Activated gamma-delta T cell treated with Interleukin-2 at 50 U/mL for 16 hours (primary cell): ENCODE results near the gene HMGCL.
"Not testable (repeated sequence)": the region's sequence is repeated elsewhere in the genome, so short reads cannot be mapped to it uniquely, and the experiment has no call there.

Experiments
- DNase-seq: peaks from one replicate; pipeline ENCODE4 v3.0.0-alpha.2; 2020

The HMGCL gene

GRCh38 chr1:23797478-23798448 lies 27.5 kb downstream of the HMGCL start:
- DNase-seq, result no peak

DNA sequence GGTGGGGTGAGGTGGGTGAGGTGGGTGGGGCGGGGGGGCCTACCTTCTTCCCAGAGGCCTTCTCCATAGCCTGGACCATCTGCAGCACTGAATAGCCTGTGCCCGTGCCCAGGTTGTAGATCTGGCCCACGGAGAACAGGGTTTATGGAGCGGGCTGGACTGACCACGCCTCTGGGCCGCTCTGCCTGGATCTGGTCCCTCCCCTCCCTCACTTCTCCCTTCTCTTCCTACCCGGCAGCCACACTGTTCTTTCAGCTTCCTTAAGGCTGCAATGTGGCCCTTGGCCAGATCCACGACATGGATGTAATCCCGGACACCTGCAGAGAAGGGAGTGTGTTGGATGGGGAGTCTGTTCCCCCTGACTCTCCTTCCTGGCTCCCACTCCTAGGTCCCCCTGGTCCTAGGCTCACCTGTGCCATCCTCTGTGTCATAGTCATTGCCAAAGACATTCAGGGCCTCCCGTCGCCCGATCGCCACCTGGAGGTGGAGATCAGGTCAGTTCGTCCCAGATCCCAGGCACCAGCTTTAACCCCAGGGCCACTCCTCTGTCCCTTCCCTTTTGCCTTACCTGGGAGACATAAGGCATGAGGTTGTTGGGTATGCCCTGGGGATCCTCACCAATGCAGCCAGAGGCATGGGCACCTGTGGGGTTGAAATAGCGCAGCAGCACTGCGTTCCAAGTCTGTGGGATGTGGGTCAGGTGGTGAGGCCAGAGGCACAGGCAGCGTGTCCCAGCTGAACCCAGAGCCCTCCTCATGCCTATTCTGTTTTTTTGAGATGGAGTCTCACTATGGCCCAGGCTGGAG lies 28.6 kb downstream of the HMGCL start:
- no peak for DNase-seq

GRCh38 chr1:23795676-23796465 lies 29.4 kb downstream of the HMGCL start:
- no peak for DNase-seq

DNA sequence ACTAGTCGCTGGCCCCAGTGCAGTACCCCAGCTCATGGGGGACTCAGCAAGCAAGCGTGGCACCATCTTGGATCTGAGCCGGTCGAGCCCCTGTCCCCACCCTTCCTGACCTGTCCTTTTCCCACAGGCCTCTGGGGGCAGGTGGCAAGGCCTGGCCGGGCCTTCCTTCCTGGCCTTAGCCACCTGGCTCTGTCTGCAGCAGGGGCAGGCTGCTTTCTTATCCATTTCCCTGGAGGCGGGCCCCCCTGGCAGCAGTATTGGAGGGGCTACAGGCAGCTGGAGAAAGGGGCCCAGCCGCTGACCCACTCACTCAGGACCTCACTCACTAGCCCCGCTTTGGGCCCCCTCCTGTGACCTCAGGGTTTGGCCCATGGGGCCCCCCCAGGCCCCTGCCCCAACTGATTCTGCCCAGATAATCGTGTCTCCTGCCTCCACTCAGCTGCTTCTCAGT lies 30.5 kb downstream of the HMGCL start:
- DNase-seq, result not testable (repeated sequence)

GRCh38 chr1:23793861-23794731 lies 31.1 kb downstream of the HMGCL start:
- DNase-seq, result no peak

GRCh38 chr1:23793018-23793781 lies 32.0 kb downstream of the HMGCL start:
- DNase-seq, result peak; percentile 22

DNA sequence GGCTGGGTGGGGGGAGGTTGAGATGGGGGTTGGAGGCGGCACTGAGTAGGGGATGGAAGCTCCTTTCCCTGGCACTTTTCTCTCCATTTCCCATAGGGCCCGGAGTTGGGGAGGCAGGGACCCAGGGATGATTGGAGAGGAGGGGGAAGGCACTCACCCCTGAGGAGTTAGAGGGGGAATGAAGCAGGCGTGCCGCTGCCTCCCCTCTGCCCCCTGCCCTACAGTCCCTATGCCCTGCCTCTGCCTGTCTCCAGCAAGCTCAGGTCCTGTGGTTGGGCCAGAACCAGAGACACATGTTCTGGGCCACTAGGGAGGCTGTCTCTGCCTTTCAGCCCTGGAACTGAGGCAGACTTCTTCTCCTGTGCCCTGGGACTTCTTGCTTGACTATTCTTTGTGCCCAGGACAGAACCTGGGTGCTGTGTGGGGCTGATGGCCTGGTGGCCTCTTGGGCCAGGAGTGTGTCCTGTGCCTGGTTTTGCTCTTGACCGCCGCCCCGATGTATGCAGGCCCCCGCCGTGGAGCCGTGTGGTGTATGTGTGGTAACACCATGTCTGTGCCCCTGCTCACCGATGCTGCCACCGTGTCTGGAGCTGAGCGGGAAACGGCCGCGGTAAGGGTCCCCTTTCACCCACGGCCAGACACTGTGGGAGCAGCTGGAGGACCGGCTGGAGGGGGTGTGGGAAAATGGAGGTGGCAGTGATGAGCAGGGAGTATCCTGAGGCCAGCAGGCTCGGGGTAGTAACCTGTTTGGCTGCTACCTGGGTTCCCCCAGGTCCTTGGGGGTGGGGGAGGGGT lies 32.9 kb downstream of the HMGCL start:
- no peak for DNase-seq

- DNase-seq, result no peak
These were observed 33.6 kb downstream of the HMGCL start for GRCh38 chr1:23791516-23792047.

- DNase-seq, result peak; percentile 79
These were observed 34.3 kb downstream of the HMGCL start, which contains the start of gene LYPLA2 for GRCh38 chr1:23790696-23791515. TSS of gene LYPLA2 (plus strand) at chr1:23791145. CDS start at chr1:23792683, 1,538 bp downstream.

DNA sequence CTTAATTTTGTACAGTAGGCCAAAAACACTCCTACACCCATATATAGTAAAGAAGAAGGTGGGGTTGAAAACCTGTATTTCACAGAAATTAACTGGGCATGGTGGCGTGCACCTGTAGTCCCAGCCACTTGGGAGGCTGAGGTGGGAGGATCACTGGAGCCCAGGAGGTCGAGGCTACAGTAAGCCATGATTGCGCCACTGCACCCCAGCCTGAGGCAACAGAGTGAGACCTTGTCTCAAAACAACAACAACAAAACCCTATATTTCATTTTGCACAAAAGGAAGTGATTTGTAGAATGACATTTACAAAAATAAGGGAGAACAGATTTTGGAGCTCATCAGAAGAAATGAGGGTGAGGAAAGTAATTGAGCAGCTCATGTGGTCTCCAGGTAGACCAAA lies 36.5 kb downstream of the HMGCL start:
- no peak for DNase-seq

DNA sequence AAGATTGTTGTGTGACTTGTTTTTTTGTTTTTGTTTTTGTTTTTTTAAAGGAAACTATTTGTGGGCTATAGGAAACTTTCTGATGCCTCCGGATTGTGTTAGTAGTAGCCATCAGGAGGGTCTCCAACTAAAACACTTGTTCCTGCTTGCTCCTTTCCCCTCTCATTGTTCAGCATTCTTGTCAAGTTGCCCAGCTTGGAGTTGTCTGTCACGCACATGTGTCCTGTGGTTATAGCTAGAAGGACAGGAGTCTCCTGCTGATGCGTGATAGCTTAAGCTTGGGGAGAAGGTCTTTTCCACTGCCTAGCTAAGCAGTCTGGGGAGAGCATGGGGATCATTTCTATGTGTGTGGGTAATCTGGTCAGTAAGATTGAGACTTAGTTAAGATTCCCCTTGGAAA lies 37.5 kb downstream of the HMGCL start:
- no peak for DNase-seq

- DNase-seq, result no peak
These were observed 40.4 kb downstream of the HMGCL start for GRCh38 chr1:23784846-23785245.

DNA sequence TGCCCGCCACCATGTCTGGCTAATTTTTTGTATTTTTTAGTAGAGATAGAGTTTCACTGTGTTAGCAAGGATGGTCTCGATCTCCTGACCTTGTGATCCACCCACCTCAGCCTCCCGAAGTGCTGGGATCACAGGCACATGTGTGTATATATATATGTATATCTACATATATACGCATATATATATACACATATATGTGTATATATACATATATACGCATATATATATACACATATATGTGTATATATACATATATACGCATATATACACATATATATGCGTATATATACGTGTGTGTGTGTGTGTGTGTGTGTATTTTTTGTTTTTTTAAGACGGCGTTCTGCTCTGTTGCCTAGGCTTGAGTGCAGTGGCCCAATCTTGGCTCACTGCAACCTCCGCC lies 42.1 kb downstream of the HMGCL start:
- not testable (repeated sequence) for DNase-seq

GRCh38 chr1:23779826-23780371 lies 45.3 kb downstream of the HMGCL start:
- DNase-seq, result no peak

DNA sequence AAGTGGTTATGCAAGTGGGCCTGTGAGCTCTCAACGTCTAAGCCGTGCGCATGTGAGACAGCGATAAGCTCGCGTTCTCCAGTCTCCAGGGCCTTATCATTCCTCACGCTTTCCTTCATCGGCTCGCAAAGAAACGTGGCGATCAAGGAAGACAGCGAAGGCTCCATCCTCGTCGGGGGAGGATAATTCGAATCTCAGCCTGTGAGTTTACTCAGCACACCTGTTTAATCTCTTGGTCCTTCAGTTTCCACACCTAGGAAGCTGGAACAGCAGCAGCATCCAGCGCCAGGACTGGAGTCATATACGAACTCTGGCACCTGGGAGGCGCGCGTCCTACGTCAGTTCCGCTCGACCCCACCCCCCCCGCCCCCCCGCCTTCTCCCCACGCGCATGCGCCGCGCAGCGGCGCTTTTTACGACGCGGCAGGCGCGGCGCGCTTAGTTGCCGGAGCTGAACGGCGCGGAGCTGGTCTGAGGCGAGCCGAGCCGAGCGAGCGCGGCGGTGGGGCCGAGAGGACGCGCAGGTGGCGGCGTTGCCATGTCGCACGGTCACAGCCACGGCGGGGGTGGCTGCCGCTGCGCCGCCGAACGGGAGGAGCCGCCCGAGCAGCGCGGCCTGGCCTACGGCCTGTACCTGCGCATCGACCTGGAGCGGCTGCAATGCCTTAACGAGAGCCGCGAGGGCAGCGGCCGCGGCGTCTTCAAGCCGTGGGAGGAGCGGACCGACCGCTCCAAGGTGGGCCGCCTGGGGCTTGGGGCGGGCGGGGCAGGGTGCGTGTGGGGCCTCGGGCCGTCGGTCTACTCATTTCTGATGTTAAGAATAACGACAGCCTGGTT lies 47.0 kb downstream of the HMGCL start, which contains the start of gene PITHD1:
PITHD1 (plus strand) TSS at position 440 of the 836 bp plus-strand sequence; CDS start at position 538, 98 bp downstream.
- peak; percentile 67 for DNase-seq

GRCh38 chr1:23776217-23776616 lies 49.0 kb downstream of the HMGCL start:
- no peak for DNase-seq

DNA sequence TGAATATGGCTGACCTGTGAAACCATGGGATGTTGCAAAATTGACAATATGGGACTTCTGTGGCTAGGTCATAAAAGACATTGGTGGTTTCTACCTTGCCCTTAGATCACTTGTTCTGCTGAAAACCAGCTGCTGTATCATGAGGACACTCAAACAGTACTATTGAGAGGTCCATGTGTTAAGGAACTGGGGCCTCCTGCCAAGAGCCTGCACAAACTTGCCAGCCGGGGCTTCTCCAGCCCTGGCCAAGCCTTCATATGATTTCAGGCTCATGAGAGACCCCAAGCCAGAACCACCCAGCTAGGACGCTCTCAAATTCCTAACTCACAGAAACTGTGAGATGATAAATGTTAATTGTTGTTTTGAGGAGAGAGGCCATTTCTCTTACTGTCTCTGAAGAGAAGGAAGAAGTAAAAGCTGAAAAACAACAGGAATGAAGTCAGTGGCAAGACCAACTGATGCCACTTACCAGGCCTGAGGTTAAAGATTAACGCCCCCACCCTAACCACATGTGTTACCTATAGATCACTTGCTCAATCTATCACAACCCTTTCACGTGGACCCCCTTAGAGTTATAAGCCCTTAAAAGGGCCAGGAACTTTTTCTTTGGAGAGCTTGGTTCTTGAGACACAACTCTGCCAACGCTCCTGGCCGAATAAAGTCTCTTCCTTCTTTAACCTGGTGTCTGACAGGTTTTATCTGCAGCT lies 50.9 kb downstream of the HMGCL start:
- DNase-seq, result no peak
